Measurements from ENCODE around the gene ERC2. TPM values are rescaled to one million over a fixed set of nuclear protein-coding genes. Genes with fewer than 3 reads are reported as not detected.

ERC2 gene
- total and polyA plus RNA-seq, 2 of the 8 experiments (the other 6 are each of a cell fraction or from before 2014, with no cell fraction given) = 16.4 to 22.8 TPM

DNA sequence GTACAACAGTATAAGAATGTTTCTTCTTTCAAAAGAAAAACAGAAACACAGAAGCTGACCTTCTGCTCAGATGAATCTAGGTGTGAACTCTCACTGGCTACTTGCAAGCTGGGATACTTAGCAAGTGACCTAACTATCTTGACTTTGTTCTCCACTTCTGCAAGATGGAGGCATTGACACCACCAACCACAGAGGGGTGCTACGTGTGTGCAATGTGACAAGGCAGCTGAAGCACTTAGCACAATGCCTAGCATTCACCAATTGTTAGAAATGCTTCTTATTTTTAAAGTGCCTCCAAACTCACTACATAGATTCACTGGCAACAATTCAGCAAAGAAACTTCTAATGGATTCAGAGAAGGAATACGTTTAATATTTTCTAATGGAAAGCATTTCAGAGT lies 649.8 kb downstream of the ERC2 start:
- POLR2A ChIA-PET (ENCODE audit: partially characterized antibody) = no interaction called here
- no peaks in the 10 kb centered on the region for H3K27me3 ChIP-seq (replicated peaks in 1 of 4; ENCODE audit: control insufficient read depth in 3 of 4, extremely low read depth in 1 of 4, insufficient read depth in 3 of 4, low read length in 3 of 4)
- no peak overlapping the region for H3K27ac ChIP-seq (ENCODE audit: low read depth, low read length)
- 81% methylated on average over 2 of the region's 2 CpGs; no CpG with 5 or more reads in 1 of the 2 experiments for WGBS, 2 experiments (ENCODE audit: extremely low coverage in 1 of 2, insufficient coverage in 1 of 2, insufficient read length in 1 of 2, insufficient replicate concordance in 2 of 2, low coverage in 1 of 2, low lambda C conversion rate in 2 of 2, missing lambda C conversion rate in 1 of 2)
- no peak overlapping the region for H2AFZ ChIP-seq (ENCODE audit: low read length)
- FAIRE-seq = no peak
- H4K8ac ChIP-seq (ENCODE audit: extremely low read depth, insufficient read depth, low read length) = no peak overlapping the region
- no peaks in the 10 kb centered on the region for H3K23me2 ChIP-seq (ENCODE audit: low read depth, low read length)
- H3K18ac ChIP-seq (ENCODE audit: extremely low read depth, low read length) = no peak overlapping the region
- H2BK120ac ChIP-seq (replicated peaks; ENCODE audit: low read depth, low read length) = no peak overlapping the region
- no peak overlapping the region for H3K23ac ChIP-seq (ENCODE audit: insufficient read length)
- H4K91ac ChIP-seq (replicated peaks; ENCODE audit: insufficient read length, low read length) = no peak overlapping the region
- H3K14ac ChIP-seq (ENCODE audit: insufficient read length) = no peak overlapping the region
- no peak overlapping the region for H3K4me2 ChIP-seq (ENCODE audit: insufficient read depth in 1 of 2, low read depth in 2 of 2, low read length in 2 of 2)
- H2BK5ac ChIP-seq (ENCODE audit: low read depth, low read length) = no peak overlapping the region
- H4K20me1 ChIP-seq (replicated peaks in 1 of 2; ENCODE audit: control insufficient read depth in 1 of 2, insufficient read depth in 2 of 2, low read length in 2 of 2) = no peaks in the 10 kb centered on the region
- no peak overlapping the region for H2BK15ac ChIP-seq (ENCODE audit: low read length)
- H2AK5ac ChIP-seq (ENCODE audit: low read depth, low read length) = no peak overlapping the region
- no peak overlapping the region for H3K9ac ChIP-seq (replicated peaks in 1 of 4; ENCODE audit: extremely low read depth in 1 of 4, low read depth in 3 of 4, low read length in 3 of 4)
- H2BK12ac ChIP-seq (ENCODE audit: low read depth, low read length) = no peak overlapping the region
- no peaks in the 10 kb centered on the region for H3K79me2 ChIP-seq (ENCODE audit: control insufficient read depth in 1 of 2, insufficient read depth in 2 of 2, low read length in 2 of 2)
- CTCF ChIA-PET (ENCODE audit: partially characterized antibody) = interaction anchor here (0.6 to 1.6 kb wide), 8 partner anchors 9 to 164 kb away, joined by 3 to 4 read pairs (median 3); no protein-coding TSS in a partner anchor
- no peak overlapping the region for H3K4me3 ChIP-seq (ENCODE audit: extremely low read depth in 1 of 4, insufficient read depth in 2 of 4, low read depth in 3 of 4, low read length in 4 of 4)
- DNase-seq (ENCODE audit: low read depth in 1 of 2, low spot score in 2 of 2) = no peak
- H2BK20ac ChIP-seq (ENCODE audit: low read length) = no peak overlapping the region
- no peaks in the 10 kb centered on the region for H3K79me1 ChIP-seq (ENCODE audit: low read depth, low read length)
- no peak overlapping the region for H3K4ac ChIP-seq (replicated peaks; ENCODE audit: insufficient read length, low read depth, low read length)
- no peak overlapping the region for H3K56ac ChIP-seq (replicated peaks; ENCODE audit: insufficient read length, low read depth, low read length)
- H4K5ac ChIP-seq (ENCODE audit: insufficient read length, low read depth, low read length) = no peak overlapping the region
- H3K4me1 ChIP-seq (replicated peaks in 1 of 4; ENCODE audit: control insufficient read depth in 3 of 4, insufficient read depth in 4 of 4, low read length in 3 of 4) = no peaks in the 10 kb centered on the region
- H3K36me3 ChIP-seq (ENCODE audit: control insufficient read depth in 2 of 4, insufficient read depth in 4 of 4, low read length in 3 of 4) = no peaks in the 10 kb centered on the region
- no peaks in the 10 kb centered on the region for H3K9me3 ChIP-seq (ENCODE audit: insufficient read depth in 2 of 2, low read depth in 1 of 2, low read length in 1 of 2)
- no peak for TF ChIP-seq PHF8 (conservative IDR thresholded peaks at IDR 0.05; ENCODE audit: low read depth, low read length)
- TF ChIP-seq RNF2 (IDR thresholded peaks at IDR 0.05; ENCODE audit: borderline replicate concordance, low read depth, low read length, missing control alignments, poor library complexity, severe bottlenecking) = no peak
- no peak for TF ChIP-seq RXRA (IDR thresholded peaks at IDR 0.05; ENCODE audit: insufficient read depth, low read depth, low read length)
- TF ChIP-seq JUND (IDR thresholded peaks at IDR 0.05; ENCODE audit: low read length) = no peak
- TF ChIP-seq JUN (IDR thresholded peaks at IDR 0.05; ENCODE audit: low read depth, low read length) = no peak
- TF ChIP-seq EGR1 (IDR thresholded peaks at IDR 0.05; ENCODE audit: borderline replicate concordance, low read depth, low read length) = no peak
- TF ChIP-seq BACH1 (IDR thresholded peaks at IDR 0.05; ENCODE audit: low read length) = no peak
- TF ChIP-seq BCL11A (IDR thresholded peaks at IDR 0.05; ENCODE audit: low read depth in 2 of 2, low read length in 2 of 2) = no peak
- TF ChIP-seq ASH2L (IDR thresholded peaks at IDR 0.05; ENCODE audit: low read length) = no peak
- TF ChIP-seq TAF1 (IDR thresholded peaks at IDR 0.05; ENCODE audit: low read depth, low read length) = no peak
- TF ChIP-seq CREB1 (IDR thresholded peaks at IDR 0.05) = no peak

Measured in H1 (cell line).